ENCODE measurements around the gene TMEM52. TPM values are rescaled to one million over a fixed set of nuclear protein-coding genes. Genes with fewer than 3 reads are reported as not detected.

Gene TMEM52
- total RNA-seq, 4 donors from 2014 or later = 1.1 to 3.6 (median 3.0) TPM

- no peak for DNase-seq
- Histone ChIP-seq H3K27ac (no peak overlapping the region), H3K4me1 (peaks cover 0 to 13% (median 8%) of the 10 kb centered on the region in 3 donors), H3K27me3 (peaks cover 0 to 53% (median 0%) of the 10 kb centered on the region in 4 donors), H3K4me3 (no peak overlapping the region), H3K36me3 (no peaks in the 10 kb centered on the region), H3K9me3 (no peaks in the 10 kb centered on the region)
- no peak for TF ChIP-seq POLR2A (IDR thresholded peaks at IDR 0.05)
- TF ChIP-seq, protein P1, sequence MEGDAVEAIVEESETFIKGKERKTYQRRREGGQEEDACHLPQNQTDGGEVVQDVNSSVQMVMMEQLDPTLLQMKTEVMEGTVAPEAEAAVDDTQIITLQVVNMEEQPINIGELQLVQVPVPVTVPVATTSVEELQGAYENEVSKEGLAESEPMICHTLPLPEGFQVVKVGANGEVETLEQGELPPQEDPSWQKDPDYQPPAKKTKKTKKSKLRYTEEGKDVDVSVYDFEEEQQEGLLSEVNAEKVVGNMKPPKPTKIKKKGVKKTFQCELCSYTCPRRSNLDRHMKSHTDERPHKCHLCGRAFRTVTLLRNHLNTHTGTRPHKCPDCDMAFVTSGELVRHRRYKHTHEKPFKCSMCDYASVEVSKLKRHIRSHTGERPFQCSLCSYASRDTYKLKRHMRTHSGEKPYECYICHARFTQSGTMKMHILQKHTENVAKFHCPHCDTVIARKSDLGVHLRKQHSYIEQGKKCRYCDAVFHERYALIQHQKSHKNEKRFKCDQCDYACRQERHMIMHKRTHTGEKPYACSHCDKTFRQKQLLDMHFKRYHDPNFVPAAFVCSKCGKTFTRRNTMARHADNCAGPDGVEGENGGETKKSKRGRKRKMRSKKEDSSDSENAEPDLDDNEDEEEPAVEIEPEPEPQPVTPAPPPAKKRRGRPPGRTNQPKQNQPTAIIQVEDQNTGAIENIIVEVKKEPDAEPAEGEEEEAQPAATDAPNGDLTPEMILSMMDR (IDR thresholded peaks at IDR 0.05) = no peak
- 78 to 83% methylated on average over 6 to 9 of the region's 14 CpGs for WGBS, 2 donors
- intact Hi-C loops (cut with DNase I) = no loop called here
Measured at GRCh38 chr1:1955621-1956094, 36.6 kb upstream of the TMEM52 start.

- DNase-seq = no peak
- no peak overlapping the region for H3K4me3 ChIP-seq
- no peak for TF ChIP-seq POLR2A (IDR thresholded peaks at IDR 0.05)
- TF ChIP-seq, protein P1 (IDR thresholded peaks at IDR 0.05) = no peak
- 86 to 93% methylated on average over 27 to 42 of the region's 46 CpGs for WGBS, 2 donors
- H3K36me3 ChIP-seq = no peaks in the 10 kb centered on the region
- no peaks in the 10 kb centered on the region for H3K9me3 ChIP-seq
- no peak overlapping the region for H3K27ac ChIP-seq
- H3K27me3 ChIP-seq = peaks cover 0 to 46% (median 0%) of the 10 kb centered on the region in 4 donors
- intact Hi-C loops (cut with DNase I) = no loop called here
- H3K4me1 ChIP-seq = peaks cover 0 to 5% (median 5%) of the 10 kb centered on the region in 3 donors
Measured at GRCh38 chr1:1954831-1955441, 35.9 kb upstream of the TMEM52 start.

- Histone ChIP-seq H3K27ac (no peak overlapping the region), H3K4me3 (no peak overlapping the region), H3K27me3 (peaks cover 0 to 36% (median 0%) of the 10 kb centered on the region in 4 donors), H3K36me3 (no peaks in the 10 kb centered on the region), H3K9me3 (no peaks in the 10 kb centered on the region), H3K4me1 (no peaks in the 10 kb centered on the region)
- intact Hi-C loops (cut with DNase I) = no loop called here
- 81 to 84% methylated on average over 7 to 9 of the region's 9 CpGs for WGBS, 2 donors
- DNase-seq = no peak
- TF ChIP-seq POLR2A (IDR thresholded peaks at IDR 0.05) = no peak
- TF ChIP-seq, protein P1 (IDR thresholded peaks at IDR 0.05) = no peak
Measured at GRCh38 chr1:1954015-1954414, 34.9 kb upstream of the TMEM52 start.

GRCh38 chr1:1950940-1951339 is 31.9 kb upstream of the TMEM52 start:
- TF ChIP-seq, protein P1 (IDR thresholded peaks at IDR 0.05) = no peak
- Histone ChIP-seq H3K36me3 (no peaks in the 10 kb centered on the region), H3K4me1 (peaks cover 0 to 6% (median 0%) of the 10 kb centered on the region in 3 donors), H3K27me3 (peaks cover 0 to 25% (median 0%) of the 10 kb centered on the region in 4 donors), H3K9me3 (no peaks in the 10 kb centered on the region), H3K27ac (no peak overlapping the region), H3K4me3 (no peak overlapping the region)
- no peak for DNase-seq
- intact Hi-C loops (cut with DNase I) = no loop called here
- 68 to 78% methylated on average over 5 of the region's 5 CpGs for WGBS, 2 donors

- Histone ChIP-seq H3K4me1 (peaks cover 3 to 12% (median 6%) of the 10 kb centered on the region in 3 donors), H3K4me3 (no peak overlapping the region), H3K27ac (no peak overlapping the region), H3K9me3 (no peaks in the 10 kb centered on the region), H3K27me3 (peaks cover 0 to 43% (median 0%) of the 10 kb centered on the region in 4 donors), H3K36me3 (no peaks in the 10 kb centered on the region)
- TF ChIP-seq POLR2A (IDR thresholded peaks at IDR 0.05) = no peak
- TF ChIP-seq, protein P1 (IDR thresholded peaks at IDR 0.05) = no peak
- WGBS, 2 donors = 44% methylated on average over 1 of the region's 1 CpG; no CpG with 5 or more reads in 1 of the 2 donors
- intact Hi-C loops (cut with DNase I) = no loop called here
- DNase-seq = no peak
Measured at GRCh38 chr1:1948783-1949182, 29.7 kb upstream of the TMEM52 start.

Measured in esophagus squamous epithelium (tissue), 5 donors.